GM19099 (cell line): ENCODE data around the gene TEX19.

ENCODE experiments used
- POLR2A ChIP-seq: IDR thresholded peaks from 3 replicates; pipeline ENCODE4 v1.6.1; 2011; ENCODE audit warnings: low read depth; ENCODE audit not compliant: insufficient read length; ENCODE audit errors: extremely low read depth

The TEX19 gene

GRCh38 chr17:82328141-82328993 lies 30.7 kb upstream of the TEX19 start:
- TF ChIP-seq POLR2A = no peak

GRCh38 chr17:82328994-82329507 lies 30.0 kb upstream of the TEX19 start:
- TF ChIP-seq POLR2A = no peak

GRCh38 chr17:82329683-82330321 lies 29.2 kb upstream of the TEX19 start:
- no peak for TF ChIP-seq POLR2A

GRCh38 chr17:82330322-82331239 lies 28.5 kb upstream of the TEX19 start:
- TF ChIP-seq POLR2A = no peak

DNA sequence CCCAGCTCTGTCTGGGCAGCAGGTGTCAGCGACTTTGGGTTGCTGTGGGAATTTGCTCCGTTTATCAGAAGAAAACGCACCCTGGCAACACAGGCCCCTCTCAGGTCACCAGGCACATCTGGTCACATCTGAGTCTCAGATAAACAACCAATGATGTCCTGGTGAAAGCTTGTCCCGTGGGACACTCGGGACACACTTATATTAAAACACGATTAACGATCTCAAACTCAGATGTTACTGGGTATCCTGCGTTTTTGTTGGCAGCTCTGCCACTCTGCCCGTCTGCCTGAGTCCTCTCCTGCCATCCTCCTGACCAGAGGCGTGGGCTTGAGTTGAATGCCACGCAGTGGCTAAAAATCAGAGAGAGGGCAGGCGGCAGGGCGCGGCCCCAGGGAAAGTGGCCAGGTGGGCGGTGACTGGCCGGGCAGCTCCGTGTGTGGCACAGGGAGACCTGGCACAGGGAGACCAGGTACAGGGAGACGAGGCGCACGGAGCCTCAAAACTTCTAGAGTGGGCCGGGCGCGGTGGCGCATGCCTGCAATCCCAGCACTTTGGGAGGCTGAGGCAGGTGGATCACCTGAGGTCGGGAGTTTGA lies 27.6 kb upstream of the TEX19 start:
- TF ChIP-seq POLR2A = no peak

- no peak for TF ChIP-seq POLR2A
These were observed 26.3 kb upstream of the TEX19 start for GRCh38 chr17:82332669-82333278.

DNA sequence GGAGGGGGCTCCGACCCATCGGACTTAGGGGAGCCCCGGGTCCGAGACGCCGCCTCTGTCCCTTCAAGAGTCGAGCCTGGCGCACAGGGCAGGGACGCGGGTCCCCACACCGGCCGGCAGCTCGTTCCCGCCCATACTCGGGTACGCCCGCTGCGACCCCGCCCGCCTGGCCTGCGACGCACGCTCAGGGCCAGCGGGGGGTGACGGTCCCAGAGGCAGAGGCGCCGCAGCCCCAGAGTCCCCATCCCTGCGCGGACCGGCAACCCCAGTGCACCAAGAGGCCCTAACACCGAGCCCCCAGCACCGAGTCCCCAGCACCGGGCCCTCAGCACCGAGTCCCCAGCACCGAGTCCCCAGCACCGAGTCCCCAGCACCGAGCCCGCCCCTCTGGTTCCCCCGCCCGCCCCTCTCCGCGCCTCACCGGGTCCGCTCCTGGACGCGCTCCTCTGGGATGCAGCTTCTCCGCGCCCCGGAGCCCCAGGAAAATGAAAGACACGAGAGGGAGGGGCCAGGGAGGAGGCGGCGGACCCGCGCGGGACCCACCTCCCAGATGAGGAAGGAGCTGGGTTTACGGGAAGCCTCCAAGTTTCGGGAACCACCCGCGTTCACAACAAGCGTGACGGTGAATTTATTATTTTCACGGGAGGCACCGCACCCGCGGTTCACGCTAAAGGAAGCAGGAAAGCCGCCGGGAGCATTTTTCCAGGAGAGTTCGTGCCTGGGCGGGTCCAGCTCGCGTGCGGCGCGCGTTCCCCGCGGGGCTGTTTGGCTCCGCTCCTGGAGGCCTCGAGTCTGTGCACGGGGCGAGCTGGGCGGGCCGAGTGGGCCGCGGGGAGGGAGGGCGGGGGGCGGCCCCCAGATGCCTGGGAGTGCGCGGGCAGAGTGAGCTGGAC lies 25.5 kb upstream of the TEX19 start, which contains the start of gene SECTM1:
Gene SECTM1, minus strand, starts transcription at position 488 of the 893 bp plus-strand sequence. CDS start 6,526 bp downstream, outside the sequence.
- no peak for TF ChIP-seq POLR2A

DNA sequence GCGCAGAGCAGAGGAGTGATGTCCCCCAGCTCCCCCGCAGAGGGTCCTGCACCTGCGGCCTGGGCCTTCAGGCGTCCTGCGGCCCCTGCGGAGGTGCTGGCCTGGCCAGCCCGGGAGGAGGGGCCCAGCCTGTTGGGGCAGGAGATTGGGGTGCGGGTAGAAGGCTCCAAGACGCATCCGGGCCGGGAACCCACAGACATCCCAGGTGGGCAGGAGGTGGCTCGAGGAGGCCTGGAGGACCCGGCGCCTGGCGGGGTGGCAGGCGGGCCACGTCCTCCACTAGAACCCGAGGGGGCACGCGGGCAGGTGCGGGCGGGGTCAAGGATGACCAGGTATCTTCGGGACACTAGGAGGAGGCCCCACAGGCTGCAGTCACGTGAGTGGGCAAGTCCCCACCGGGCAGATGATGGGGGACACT lies 24.8 kb upstream of the TEX19 start:
- TF ChIP-seq POLR2A = no peak

GRCh38 chr17:82334622-82335394 lies 24.2 kb upstream of the TEX19 start:
- no peak for TF ChIP-seq POLR2A

DNA sequence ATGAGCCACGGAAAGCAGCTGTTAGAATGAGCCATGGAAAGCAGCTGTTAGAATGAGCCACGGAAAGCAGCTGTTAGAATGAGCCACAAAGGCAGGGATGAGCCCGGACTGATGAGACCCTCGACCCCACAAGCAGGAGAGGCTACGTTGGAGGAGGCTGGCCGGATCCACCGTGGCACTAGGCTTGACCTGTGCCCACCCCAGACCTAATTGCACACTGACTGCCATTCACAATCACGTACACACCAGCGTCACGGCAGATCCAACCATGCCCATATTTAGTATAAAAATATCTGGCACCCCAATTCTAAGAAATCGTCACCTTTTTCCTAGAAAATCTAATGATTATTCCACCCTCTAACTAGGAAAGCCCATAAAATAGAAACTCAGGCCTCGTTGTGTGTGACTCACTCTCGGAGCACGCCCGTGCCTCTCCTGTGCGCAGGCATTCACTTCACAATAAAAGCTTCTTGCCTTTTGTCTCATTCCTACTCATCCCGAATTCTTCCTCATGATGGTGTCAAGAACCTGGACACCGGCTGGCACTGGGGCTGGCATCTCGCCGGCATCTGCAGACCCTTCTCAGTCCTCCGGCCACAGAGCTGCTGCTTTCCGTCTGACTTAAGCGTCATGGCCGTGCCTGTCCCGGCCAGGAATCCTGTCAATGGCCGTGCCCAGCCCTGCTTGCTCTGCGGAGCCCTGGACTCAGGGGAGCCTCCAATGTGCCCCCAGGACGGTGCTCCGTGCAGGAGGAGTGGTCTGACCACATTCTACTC lies 20.0 kb upstream of the TEX19 start:
- no peak for TF ChIP-seq POLR2A
